ENCODE data around the gene HIRA. TPM values are rescaled to one million over a fixed set of nuclear protein-coding genes. Genes with fewer than 3 reads are reported as not detected.

HIRA gene
- total and polyA plus RNA-seq, 9 of the 15 experiments (the other 6 are each of a cell fraction or from before 2014, with no cell fraction given), result 0.96 to 132 (median 58.4) TPM

DNA sequence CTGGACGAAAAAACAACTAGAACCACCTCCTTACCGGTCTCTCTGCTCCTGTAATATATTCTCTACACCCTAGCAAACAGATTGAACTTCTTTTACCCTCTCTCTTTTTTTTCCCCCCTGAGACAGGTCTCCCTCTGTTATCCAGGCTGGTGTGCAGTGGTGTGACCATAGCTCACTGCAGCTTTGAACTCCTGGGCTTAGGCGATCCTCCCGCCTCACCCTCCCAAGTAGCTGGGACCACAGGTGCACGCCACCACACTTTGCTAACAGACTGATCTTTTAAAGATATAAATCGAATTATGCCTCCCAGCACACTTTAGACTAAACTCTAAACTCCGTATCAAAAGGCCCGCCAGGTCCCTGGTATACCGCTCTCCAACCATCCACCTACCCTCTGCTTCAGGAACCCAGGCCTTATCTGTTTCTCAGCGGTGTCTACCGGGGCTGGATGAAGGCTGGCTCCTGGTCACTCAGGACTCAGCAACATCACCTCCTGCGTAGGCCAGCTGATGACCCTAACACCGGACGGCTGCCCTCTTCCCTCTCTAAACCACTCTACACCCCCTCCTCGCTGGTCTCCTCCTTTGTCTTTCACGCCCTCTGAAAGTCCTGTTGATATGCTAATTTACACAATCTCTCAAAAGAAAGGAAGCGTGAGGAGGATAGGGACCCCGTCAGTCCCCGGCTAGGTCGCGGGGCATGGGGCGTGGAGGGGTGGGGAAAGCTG lies 15.2 kb upstream of the HIRA start (continued):
- TF ChIP-seq, protein P1, sequence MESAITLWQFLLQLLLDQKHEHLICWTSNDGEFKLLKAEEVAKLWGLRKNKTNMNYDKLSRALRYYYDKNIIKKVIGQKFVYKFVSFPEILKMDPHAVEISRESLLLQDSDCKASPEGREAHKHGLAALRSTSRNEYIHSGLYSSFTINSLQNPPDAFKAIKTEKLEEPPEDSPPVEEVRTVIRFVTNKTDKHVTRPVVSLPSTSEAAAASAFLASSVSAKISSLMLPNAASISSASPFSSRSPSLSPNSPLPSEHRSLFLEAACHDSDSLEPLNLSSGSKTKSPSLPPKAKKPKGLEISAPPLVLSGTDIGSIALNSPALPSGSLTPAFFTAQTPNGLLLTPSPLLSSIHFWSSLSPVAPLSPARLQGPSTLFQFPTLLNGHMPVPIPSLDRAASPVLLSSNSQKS (CRISPR knock-in tag; IDR thresholded peaks at IDR 0.05), result 0 out of 2 replicates have a peak, but pooled peaks have one; percentile 32
- TF ChIP-seq ARNT (IDR thresholded peaks at IDR 0.05) (peak in 1 of 2 experiments; percentile 77; a peak in 1 of 4 replicates), ZNF217 (CRISPR knock-in tag; IDR thresholded peaks at IDR 0.05) (no peak), RAD21 (CRISPR knock-in tag; conservative IDR thresholded peaks at IDR 0.05 in 1 of 2, IDR thresholded peaks at IDR 0.05 in 1 of 2) (no peak), DNMT1 (IDR thresholded peaks at IDR 0.05) (peak; percentile 44; the same call in 1 of the 2 replicates), POLR2AphosphoS5 (IDR thresholded peaks at IDR 0.05; ENCODE audit: control insufficient read depth, insufficient read depth, low read depth, low read length) (0 out of 2 replicates have a peak, but pooled peaks have one; percentile 14), ZNF41 (CRISPR knock-in tag; conservative IDR thresholded peaks at IDR 0.05) (peak; percentile 63; the same call in 1 of the 2 replicates), HDAC8 (tag; IDR thresholded peaks at IDR 0.05) (no peak), KDM2B (CRISPR knock-in tag; IDR thresholded peaks at IDR 0.05) (0 out of 2 replicates have a peak, but pooled peaks have one; percentile 44), KAT2B (IDR thresholded peaks at IDR 0.05; ENCODE audit: low read depth, low read length) (no peak)
- TF ChIP-seq, protein P2, sequence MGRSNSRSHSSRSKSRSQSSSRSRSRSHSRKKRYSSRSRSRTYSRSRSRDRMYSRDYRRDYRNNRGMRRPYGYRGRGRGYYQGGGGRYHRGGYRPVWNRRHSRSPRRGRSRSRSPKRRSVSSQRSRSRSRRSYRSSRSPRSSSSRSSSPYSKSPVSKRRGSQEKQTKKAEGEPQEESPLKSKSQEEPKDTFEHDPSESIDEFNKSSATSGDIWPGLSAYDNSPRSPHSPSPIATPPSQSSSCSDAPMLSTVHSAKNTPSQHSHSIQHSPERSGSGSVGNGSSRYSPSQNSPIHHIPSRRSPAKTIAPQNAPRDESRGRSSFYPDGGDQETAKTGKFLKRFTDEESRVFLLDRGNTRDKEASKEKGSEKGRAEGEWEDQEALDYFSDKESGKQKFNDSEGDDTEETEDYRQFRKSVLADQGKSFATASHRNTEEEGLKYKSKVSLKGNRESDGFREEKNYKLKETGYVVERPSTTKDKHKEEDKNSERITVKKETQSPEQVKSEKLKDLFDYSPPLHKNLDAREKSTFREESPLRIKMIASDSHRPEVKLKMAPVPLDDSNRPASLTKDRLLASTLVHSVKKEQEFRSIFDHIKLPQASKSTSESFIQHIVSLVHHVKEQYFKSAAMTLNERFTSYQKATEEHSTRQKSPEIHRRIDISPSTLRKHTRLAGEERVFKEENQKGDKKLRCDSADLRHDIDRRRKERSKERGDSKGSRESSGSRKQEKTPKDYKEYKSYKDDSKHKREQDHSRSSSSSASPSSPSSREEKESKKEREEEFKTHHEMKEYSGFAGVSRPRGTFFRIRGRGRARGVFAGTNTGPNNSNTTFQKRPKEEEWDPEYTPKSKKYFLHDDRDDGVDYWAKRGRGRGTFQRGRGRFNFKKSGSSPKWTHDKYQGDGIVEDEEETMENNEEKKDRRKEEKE (IDR thresholded peaks at IDR 0.05; ENCODE audit: borderline replicate concordance in 1 of 2, control insufficient read depth in 1 of 2, low read depth in 2 of 2, low read length in 1 of 2), result 0 out of 4 replicates have a peak, but pooled peaks of 1 of the 2 experiments have one; percentile 25
- TF ChIP-seq, protein P3, sequence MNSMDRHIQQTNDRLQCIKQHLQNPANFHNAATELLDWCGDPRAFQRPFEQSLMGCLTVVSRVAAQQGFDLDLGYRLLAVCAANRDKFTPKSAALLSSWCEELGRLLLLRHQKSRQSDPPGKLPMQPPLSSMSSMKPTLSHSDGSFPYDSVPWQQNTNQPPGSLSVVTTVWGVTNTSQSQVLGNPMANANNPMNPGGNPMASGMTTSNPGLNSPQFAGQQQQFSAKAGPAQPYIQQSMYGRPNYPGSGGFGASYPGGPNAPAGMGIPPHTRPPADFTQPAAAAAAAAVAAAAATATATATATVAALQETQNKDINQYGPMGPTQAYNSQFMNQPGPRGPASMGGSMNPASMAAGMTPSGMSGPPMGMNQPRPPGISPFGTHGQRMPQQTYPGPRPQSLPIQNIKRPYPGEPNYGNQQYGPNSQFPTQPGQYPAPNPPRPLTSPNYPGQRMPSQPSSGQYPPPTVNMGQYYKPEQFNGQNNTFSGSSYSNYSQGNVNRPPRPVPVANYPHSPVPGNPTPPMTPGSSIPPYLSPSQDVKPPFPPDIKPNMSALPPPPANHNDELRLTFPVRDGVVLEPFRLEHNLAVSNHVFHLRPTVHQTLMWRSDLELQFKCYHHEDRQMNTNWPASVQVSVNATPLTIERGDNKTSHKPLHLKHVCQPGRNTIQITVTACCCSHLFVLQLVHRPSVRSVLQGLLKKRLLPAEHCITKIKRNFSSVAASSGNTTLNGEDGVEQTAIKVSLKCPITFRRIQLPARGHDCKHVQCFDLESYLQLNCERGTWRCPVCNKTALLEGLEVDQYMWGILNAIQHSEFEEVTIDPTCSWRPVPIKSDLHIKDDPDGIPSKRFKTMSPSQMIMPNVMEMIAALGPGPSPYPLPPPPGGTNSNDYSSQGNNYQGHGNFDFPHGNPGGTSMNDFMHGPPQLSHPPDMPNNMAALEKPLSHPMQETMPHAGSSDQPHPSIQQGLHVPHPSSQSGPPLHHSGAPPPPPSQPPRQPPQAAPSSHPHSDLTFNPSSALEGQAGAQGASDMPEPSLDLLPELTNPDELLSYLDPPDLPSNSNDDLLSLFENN (IDR thresholded peaks at IDR 0.05; ENCODE audit: low read depth in 2 of 2, low read length in 2 of 2), result no peak
